Testis (tissue), 3 donors: ENCODE data around the gene ATL3. TPM values are rescaled to one million over a fixed set of nuclear protein-coding genes. Genes with fewer than 3 reads are reported as not detected.
"Not testable (repeated sequence)": the region's sequence is repeated elsewhere in the genome, so short reads cannot be mapped to it uniquely, and the experiment has no call there.

Experiments
- DNase-seq: peaks from one replicate; pipeline ENCODE4 v3.0.0-alpha.2; 2019
- H3K27ac ChIP-seq, 2 donors: fragments of 200-600 bp; sonication (generic); one replicate each; pipeline ENCODE4 v1.5.1; 2019
- H3K27me3 ChIP-seq: fragments of 200-600 bp; sonication (generic); one replicate; pipeline ENCODE4 v1.5.1; 2019
- H3K36me3 ChIP-seq: fragments of 200-600 bp; sonication (generic); one replicate; pipeline ENCODE4 v1.5.1; 2017; ENCODE audit warnings: low read depth; ENCODE audit errors: missing control alignments
- H3K4me1 ChIP-seq: fragments of 200-600 bp; sonication (generic); one replicate; pipeline ENCODE4 v1.5.1; 2019
- H3K4me3 ChIP-seq, 2 donors: fragments of 200-600 bp; sonication (generic); one replicate each; pipeline ENCODE4 v1.5.1; 2017 to 2019
- H3K9me3 ChIP-seq: fragments of 200-600 bp; sonication (generic); one replicate; pipeline ENCODE4 v1.5.1; 2017
- POLR2A ChIP-seq: fragments of 450-650 bp; IDR thresholded peaks from one replicate; pipeline ENCODE4 v1.6.1; 2017; ENCODE audit warnings: antibody characterized with exemption, mild to moderate bottlenecking, moderate library complexity
- WGBS, 2 donors: methylation state at CpG; one replicate each; pipeline ENCODE4 v1.1.5; 2018; 5-methylcytosine and 5-hydroxymethylcytosine counted together
- intact Hi-C: fragments of 100-400 bp; cut with DNase I; formaldehyde crosslinking; loops from one replicate; pipeline ENCODE4 v1.15.1; 2023; ENCODE audit warnings: low total_unique reads
- polyA plus RNA-seq: library from polyadenylated mRNA; stranded (reverse); fragments of 350-450 nt; fragmentation: Illumina TruSeq; extraction: RNeasy Lipid Tissue Mini Kit (QIAGEN cat#74804); gene quantifications from one replicate; pipeline ENCODE4 v1.2.3, GENCODE V29; 2014; ENCODE audit warnings: low read depth, low replicate concordance; ENCODE audit not compliant: insufficient read depth
- total RNA-seq, 2 donors: library from RNA; depleted of rRNA; stranded (reverse); fragments of >200 nt; gene quantifications; one replicate each; pipeline ENCODE4 v1.2.3, GENCODE V29; 2016
- TF ChIP-seq, protein P1 (sequence below), 3 experiments: fragments of 450-650 bp in 2 of 3; fragments of 200-600 bp in 1 of 3; sonication (generic) in 1 of 3; IDR thresholded peaks; one replicate each; pipeline ENCODE4 v1.5.1; 2016 to 2019; ENCODE audit warnings: antibody characterized with exemption in 3 of 3, mild to moderate bottlenecking in 2 of 3, moderate library complexity in 1 of 3

Gene ATL3
- total and polyA plus RNA-seq, 3 donors from 2014 or later = 51.1 to 66.4 (median 63.9) TPM

DNA sequence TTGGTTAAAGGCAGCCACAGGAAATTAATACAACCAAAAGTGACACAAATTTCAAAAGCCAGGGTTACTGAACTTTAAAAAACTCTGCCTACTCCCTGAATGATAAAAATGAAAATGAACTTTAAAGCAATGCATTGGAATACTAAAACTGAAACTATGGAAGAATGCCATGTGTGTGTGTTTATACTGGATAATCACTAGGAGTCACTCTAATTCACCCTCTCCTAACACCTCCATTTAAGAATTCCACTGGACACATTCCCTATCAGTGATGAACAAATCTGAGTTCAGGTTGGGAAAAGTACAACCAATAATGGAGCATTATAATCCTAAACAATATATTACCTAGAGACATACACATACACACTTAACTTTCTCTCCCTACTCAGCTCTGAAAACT, 29.4 kb downstream of the ATL3 start:
- H3K9me3 ChIP-seq = no peaks in the 10 kb centered on the region
- H3K4me1 ChIP-seq = no peaks in the 10 kb centered on the region
- no peak for TF ChIP-seq POLR2A
- TF ChIP-seq, protein P1, sequence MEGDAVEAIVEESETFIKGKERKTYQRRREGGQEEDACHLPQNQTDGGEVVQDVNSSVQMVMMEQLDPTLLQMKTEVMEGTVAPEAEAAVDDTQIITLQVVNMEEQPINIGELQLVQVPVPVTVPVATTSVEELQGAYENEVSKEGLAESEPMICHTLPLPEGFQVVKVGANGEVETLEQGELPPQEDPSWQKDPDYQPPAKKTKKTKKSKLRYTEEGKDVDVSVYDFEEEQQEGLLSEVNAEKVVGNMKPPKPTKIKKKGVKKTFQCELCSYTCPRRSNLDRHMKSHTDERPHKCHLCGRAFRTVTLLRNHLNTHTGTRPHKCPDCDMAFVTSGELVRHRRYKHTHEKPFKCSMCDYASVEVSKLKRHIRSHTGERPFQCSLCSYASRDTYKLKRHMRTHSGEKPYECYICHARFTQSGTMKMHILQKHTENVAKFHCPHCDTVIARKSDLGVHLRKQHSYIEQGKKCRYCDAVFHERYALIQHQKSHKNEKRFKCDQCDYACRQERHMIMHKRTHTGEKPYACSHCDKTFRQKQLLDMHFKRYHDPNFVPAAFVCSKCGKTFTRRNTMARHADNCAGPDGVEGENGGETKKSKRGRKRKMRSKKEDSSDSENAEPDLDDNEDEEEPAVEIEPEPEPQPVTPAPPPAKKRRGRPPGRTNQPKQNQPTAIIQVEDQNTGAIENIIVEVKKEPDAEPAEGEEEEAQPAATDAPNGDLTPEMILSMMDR (IDR thresholded peaks at IDR 0.05) = no peak
- intact Hi-C loops = no loop called here
- H3K27me3 ChIP-seq = no peaks in the 10 kb centered on the region
- no peak for DNase-seq
- no peak overlapping the region for H3K27ac ChIP-seq
- H3K4me3 ChIP-seq = no peak overlapping the region
- H3K36me3 ChIP-seq = no peaks in the 10 kb centered on the region

DNA sequence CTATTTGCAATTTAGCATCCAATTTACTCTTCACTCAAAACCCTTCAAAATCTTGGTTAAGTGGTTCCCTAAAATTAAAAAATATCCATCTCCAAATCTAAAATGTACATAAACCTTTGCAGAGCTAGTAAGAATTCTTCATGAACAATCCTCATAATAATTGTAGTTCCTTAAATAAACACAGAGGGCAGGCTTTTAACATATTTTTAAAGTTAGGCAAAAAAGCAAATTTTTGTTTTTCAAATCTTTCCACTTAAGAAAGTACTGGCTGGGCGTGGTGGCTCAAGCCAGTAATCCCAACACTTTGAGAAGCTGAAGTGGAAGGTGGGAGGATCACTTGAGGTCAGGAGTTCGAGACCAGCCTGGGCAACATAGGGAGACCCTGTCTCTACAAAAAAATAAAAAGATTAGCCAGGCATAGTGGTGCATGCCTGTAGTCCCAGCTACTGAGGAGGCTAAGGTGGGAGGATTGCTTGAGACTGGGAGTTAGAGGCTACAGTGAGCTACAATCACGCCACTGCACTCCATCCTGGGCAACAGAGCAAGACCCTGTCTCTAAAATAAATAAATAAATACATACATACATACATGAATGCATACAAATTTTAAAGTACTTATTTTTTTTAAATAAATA, 31.9 kb downstream of the ATL3 start:
- H3K36me3 ChIP-seq = no peaks in the 10 kb centered on the region
- DNase-seq = no peak
- TF ChIP-seq, protein P1 (IDR thresholded peaks at IDR 0.05) = peak in 2 of 3 experiments; percentile 33 to 57
- TF ChIP-seq POLR2A = no peak
- H3K27me3 ChIP-seq = no peaks in the 10 kb centered on the region
- no peaks in the 10 kb centered on the region for H3K4me1 ChIP-seq
- H3K9me3 ChIP-seq = no peaks in the 10 kb centered on the region
- H3K27ac ChIP-seq = no peak overlapping the region
- intact Hi-C loops = loop anchor here (10.0 kb wide), 1 partner anchor 155 kb away; no protein-coding TSS in a partner anchor
- WGBS, 2 donors = 69 to 78% methylated on average over 3 of the region's 3 CpGs
- no peak overlapping the region for H3K4me3 ChIP-seq

DNA sequence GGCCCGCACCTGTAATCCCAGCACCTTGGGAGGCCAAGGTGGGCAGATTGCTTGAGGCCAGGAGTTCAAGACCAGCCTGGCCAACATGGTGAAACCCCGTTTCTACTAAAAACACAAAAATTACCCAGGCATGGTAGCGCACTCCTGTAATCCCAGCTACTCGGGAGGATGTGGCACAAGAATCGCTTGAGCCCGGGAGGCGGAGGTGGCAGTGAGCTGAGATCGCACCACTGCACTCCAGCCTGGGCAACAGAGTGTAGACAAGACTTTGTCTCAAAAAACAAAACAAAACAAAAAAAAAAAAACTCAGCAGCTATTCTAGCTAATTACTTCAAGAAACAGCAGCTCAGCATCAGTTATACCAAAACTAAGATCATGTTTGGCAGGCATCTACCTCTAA, 32.7 kb downstream of the ATL3 start:
- intact Hi-C loops = loop anchor here (10.0 kb wide), 1 partner anchor 154 kb away; no protein-coding TSS in a partner anchor
- H3K4me1 ChIP-seq, H3K36me3 ChIP-seq, H3K27me3 ChIP-seq, H3K4me3 ChIP-seq, H3K27ac ChIP-seq, DNase-seq, H3K9me3 ChIP-seq: not testable (repeated sequence)
- WGBS, 2 donors = 95 to 96% methylated on average over 8 of the region's 8 CpGs

DNA sequence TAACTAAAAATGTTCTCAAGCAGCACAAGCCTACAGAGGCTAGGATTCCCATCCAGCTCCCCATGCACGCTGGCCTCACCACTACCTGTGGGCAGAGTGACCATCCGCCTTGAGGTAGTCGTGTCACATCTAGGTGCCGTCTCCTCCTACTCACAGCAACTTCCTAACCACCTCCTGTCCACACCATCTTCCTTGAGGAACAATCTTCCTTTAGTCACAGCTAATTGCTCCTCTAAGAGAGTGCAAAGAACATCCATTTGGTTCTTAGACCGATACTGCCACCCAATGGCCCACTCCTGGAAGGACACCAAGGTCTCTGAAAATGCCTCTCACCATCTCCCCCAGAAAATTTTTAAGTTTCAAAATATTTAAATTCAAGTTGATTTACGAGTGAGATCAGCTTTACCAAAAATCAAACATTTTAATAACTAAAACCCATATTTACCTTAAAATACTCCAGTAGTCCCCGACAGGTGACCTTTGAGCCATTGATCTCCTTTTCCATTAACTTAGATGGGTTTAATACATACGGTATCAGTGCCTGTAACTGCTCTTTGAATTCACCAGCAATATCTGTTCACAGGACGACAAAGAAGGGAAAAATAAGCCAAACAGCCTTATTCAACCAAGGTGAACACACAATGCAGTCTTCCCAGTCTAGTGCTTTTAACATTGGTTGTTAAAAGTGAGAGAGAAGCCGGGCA, 35.3 kb downstream of the ATL3 start:
- DNase-seq = peak; percentile 76
- intact Hi-C loops = loop anchor here (10.0 kb wide), 1 partner anchor 151 kb away; no protein-coding TSS in a partner anchor
- TF ChIP-seq, protein P1 (IDR thresholded peaks at IDR 0.05) = peak; percentile 64 to 80 (median 66)
- no peak for TF ChIP-seq POLR2A
- Histone ChIP-seq H3K4me3 (no peak overlapping the region), H3K36me3 (no peaks in the 10 kb centered on the region), H3K4me1 (peaks cover 4% of the 10 kb centered on the region), H3K27me3 (no peaks in the 10 kb centered on the region), H3K27ac (no peak overlapping the region), H3K9me3 (no peaks in the 10 kb centered on the region)
- WGBS, 2 donors = 59 to 72% methylated on average over 10 of the region's 10 CpGs

- Histone ChIP-seq H3K9me3 (no peaks in the 10 kb centered on the region), H3K36me3 (no peaks in the 10 kb centered on the region), H3K27me3 (no peaks in the 10 kb centered on the region), H3K27ac (no peak overlapping the region), H3K4me1 (peaks cover 6% of the 10 kb centered on the region), H3K4me3 (no peak overlapping the region)
- intact Hi-C loops = no loop called here
- DNase-seq = no peak
- TF ChIP-seq POLR2A = no peak
- TF ChIP-seq, protein P1 (IDR thresholded peaks at IDR 0.05) = no peak
- WGBS, 2 donors = 93 to 96% methylated on average over 3 of the region's 3 CpGs
Measured at GRCh38 chr11:63629426-63629825, 41.8 kb downstream of the ATL3 start.
